ENCODE data around the gene RAB14. TPM values are rescaled to one million over a fixed set of nuclear protein-coding genes. Genes with fewer than 3 reads are reported as not detected.

Gene RAB14
- total and polyA plus RNA-seq, 10 of the 15 experiments (the other 5 are each of a cell fraction or from before 2014, with no cell fraction given), result 16.7 to 59.9 (median 25.4) TPM

- Histone ChIP-seq H4K20me1 (ENCODE audit: control insufficient read depth, insufficient read depth) (no peaks in the 10 kb centered on the region), H3K79me2 (ENCODE audit: control insufficient read depth, insufficient read depth, low read length) (no peaks in the 10 kb centered on the region), H3K36me3 (ENCODE audit: control insufficient read depth in 2 of 2, insufficient read depth in 2 of 2, low read length in 1 of 2) (no peaks in the 10 kb centered on the region; a peak in 1 of 4 replicates), H3K4me3 (no peak overlapping the region), H2AFZ (ENCODE audit: control insufficient read depth, low read depth, low read length) (no peak overlapping the region), H3K4me1 (ENCODE audit: control insufficient read depth, insufficient read depth, low read length) (no peaks in the 10 kb centered on the region), H3K9ac (ENCODE audit: control insufficient read depth, insufficient read depth, low read length) (no peak overlapping the region), H3K27me3 (replicated peaks in 1 of 2; ENCODE audit: control insufficient read depth in 2 of 2, insufficient read depth in 2 of 2, low read length in 1 of 2) (no peaks in the 10 kb centered on the region), H3K4me2 (ENCODE audit: control insufficient read depth, insufficient read depth) (no peak overlapping the region), H3K27ac (ENCODE audit: control insufficient read depth, insufficient read depth) (no peak overlapping the region), H3K9me3 (replicated peaks; ENCODE audit: control insufficient read depth, insufficient read depth, low read length) (no peaks in the 10 kb centered on the region)
- 97% methylated on average over 3 of the region's 3 CpGs for WGBS (ENCODE audit: insufficient coverage, insufficient replicate concordance, low lambda C conversion rate, missing lambda C conversion rate)
- FAIRE-seq (no peak), ATAC-seq (no peak), DNase-seq (ENCODE audit: low read depth, low spot score) (no peak)
- in situ Hi-C loops (cut with MboI) (no loop called here), intact Hi-C loops (cut with micrococcal nuclease; ENCODE audit: unreplicated experiment) (no loop called here)
- BruUV-seq (replicated peaks), result no TSS peak
- SMC1A ChIA-PET (ENCODE audit: uncharacterized antibody, unreplicated experiment), result no interaction called here
- RAD21 ChIA-PET (ENCODE audit: unreplicated experiment), result no interaction called here
- CTCF ChIA-PET, result interaction anchor here (0.6 to 1.5 kb wide), 2 partner anchors 14 to 76 kb away, joined by 3 read pairs; no protein-coding TSS in a partner anchor
- POLR2A ChIA-PET, result no interaction called here
- TF ChIP-seq RCOR1 (conservative IDR thresholded peaks at IDR 0.05; ENCODE audit: low read depth, low read length), result no peak
- TF ChIP-seq ZNF687 (IDR thresholded peaks at IDR 0.05), result no peak
- no peak for TF ChIP-seq JUNB (IDR thresholded peaks at IDR 0.05)
- TF ChIP-seq CTCF (IDR thresholded peaks at IDR 0.05 in 2 of 3, conservative IDR thresholded peaks at IDR 0.05 in 1 of 3; ENCODE audit: control insufficient read depth in 2 of 3, extremely low read depth in 1 of 3, insufficient read depth in 1 of 3, low read depth in 3 of 3, low read length in 3 of 3), result no peak
- no peak for TF ChIP-seq ZNF384 (IDR thresholded peaks at IDR 0.05; ENCODE audit: borderline replicate concordance, low read depth, low read length)
- no peak for TF ChIP-seq HSF1 (IDR thresholded peaks at IDR 0.05; ENCODE audit: low read depth, low read length)
- TF ChIP-seq SUPT20H (IDR thresholded peaks at IDR 0.05; ENCODE audit: borderline replicate concordance, control insufficient read depth, low read depth, low read length), result no peak
- TF ChIP-seq SMAD5 (IDR thresholded peaks at IDR 0.05; ENCODE audit: low read depth), result no peak
- no peak for TF ChIP-seq MEF2B (IDR thresholded peaks at IDR 0.05; ENCODE audit: partially characterized antibody, poor library complexity, severe bottlenecking)
- no peak for TF ChIP-seq STAT3 (IDR thresholded peaks at IDR 0.05; ENCODE audit: low read depth, low read length)
- TF ChIP-seq TCF12 (IDR thresholded peaks at IDR 0.05; ENCODE audit: low read depth, low read length), result no peak
- TF ChIP-seq ETV6 (conservative IDR thresholded peaks at IDR 0.05 in 1 of 2, IDR thresholded peaks at IDR 0.05 in 1 of 2; ENCODE audit: borderline replicate concordance in 1 of 2, low read depth in 1 of 2), result no peak
- no peak for TF ChIP-seq DPF2 (IDR thresholded peaks at IDR 0.05)
- TF ChIP-seq PML (IDR thresholded peaks at IDR 0.05; ENCODE audit: low read length), result no peak
- TF ChIP-seq SUZ12 (IDR thresholded peaks at IDR 0.05; ENCODE audit: unreplicated experiment), result no peak
- no peak for TF ChIP-seq CEBPB (IDR thresholded peaks at IDR 0.05; ENCODE audit: borderline replicate concordance in 1 of 2, low read depth in 2 of 2, low read length in 2 of 2)
- no peak for TF ChIP-seq BHLHE40 (IDR thresholded peaks at IDR 0.05; ENCODE audit: borderline replicate concordance in 1 of 2, low read depth in 2 of 2, low read length in 1 of 2)
- no peak for TF ChIP-seq EED (IDR thresholded peaks at IDR 0.05; ENCODE audit: low read depth)
Measured at GRCh38 chr9:121237916-121238315, 36.2 kb upstream of the RAB14 start.
